Measurements from ENCODE around the gene SV2A. TPM values are rescaled to one million over a fixed set of nuclear protein-coding genes. Genes with fewer than 3 reads are reported as not detected.
A peak's percentile ranks its signal among the peaks of the same experiment; 100 is the strongest.
"Not testable (repeated sequence)": the region's sequence is repeated elsewhere in the genome, so short reads cannot be mapped to it uniquely, and the experiment has no call there.

The SV2A gene
- total and polyA plus RNA-seq, 7 donors: 0.60 to 6.9 (median 4.1) TPM; not detected in 1

DNA sequence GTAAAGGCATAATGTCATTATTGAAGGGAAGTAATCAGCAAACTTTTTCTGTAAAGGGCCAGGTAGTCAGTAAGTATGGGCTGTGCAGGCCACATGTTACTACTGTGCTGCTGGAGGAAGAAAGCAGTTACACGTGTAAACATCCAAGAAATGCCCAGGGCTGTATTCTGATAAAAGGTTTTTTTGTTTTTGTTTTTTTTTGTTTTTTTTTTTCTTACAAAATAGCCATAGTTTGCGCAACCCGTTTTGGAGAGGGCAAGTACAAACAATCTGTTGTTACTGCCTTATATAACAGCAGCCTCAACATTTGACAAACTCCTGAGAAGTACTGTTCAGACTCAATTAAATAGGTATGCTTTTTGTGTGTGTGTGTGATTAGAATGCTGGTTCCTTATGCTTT lies 45.7 kb upstream of the SV2A start:
- no peak for TF ChIP-seq EP300 (IDR thresholded peaks at IDR 0.05)
- no peak for TF ChIP-seq POLR2AphosphoS5 (IDR thresholded peaks at IDR 0.05)
- no peak for TF ChIP-seq POLR2A (IDR thresholded peaks at IDR 0.05)
- TF ChIP-seq, protein P1, sequence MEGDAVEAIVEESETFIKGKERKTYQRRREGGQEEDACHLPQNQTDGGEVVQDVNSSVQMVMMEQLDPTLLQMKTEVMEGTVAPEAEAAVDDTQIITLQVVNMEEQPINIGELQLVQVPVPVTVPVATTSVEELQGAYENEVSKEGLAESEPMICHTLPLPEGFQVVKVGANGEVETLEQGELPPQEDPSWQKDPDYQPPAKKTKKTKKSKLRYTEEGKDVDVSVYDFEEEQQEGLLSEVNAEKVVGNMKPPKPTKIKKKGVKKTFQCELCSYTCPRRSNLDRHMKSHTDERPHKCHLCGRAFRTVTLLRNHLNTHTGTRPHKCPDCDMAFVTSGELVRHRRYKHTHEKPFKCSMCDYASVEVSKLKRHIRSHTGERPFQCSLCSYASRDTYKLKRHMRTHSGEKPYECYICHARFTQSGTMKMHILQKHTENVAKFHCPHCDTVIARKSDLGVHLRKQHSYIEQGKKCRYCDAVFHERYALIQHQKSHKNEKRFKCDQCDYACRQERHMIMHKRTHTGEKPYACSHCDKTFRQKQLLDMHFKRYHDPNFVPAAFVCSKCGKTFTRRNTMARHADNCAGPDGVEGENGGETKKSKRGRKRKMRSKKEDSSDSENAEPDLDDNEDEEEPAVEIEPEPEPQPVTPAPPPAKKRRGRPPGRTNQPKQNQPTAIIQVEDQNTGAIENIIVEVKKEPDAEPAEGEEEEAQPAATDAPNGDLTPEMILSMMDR (IDR thresholded peaks at IDR 0.05): no peak
- no peak for DNase-seq
- 51 to 70% methylated on average over 3 of the region's 3 CpGs for WGBS, 2 donors
- Histone ChIP-seq H3K27ac (peak overlapping the region in 3 of 4 donors; percentile 15 to 58 (median 47)), H3K27me3 (no peaks in the 10 kb centered on the region), H3K4me1 (peaks cover 0 to 7% (median 3%) of the 10 kb centered on the region in 4 donors), H3K9me3 (no peaks in the 10 kb centered on the region), H3K4me3 (no peak overlapping the region), H3K36me3 (peaks cover 3 to 83% (median 44%) of the 10 kb centered on the region in 4 donors)
- intact Hi-C loops (cut with DNase I): loop anchor here (5.0 kb wide), 1 partner anchor 224 kb away; no protein-coding TSS in a partner anchor

DNA sequence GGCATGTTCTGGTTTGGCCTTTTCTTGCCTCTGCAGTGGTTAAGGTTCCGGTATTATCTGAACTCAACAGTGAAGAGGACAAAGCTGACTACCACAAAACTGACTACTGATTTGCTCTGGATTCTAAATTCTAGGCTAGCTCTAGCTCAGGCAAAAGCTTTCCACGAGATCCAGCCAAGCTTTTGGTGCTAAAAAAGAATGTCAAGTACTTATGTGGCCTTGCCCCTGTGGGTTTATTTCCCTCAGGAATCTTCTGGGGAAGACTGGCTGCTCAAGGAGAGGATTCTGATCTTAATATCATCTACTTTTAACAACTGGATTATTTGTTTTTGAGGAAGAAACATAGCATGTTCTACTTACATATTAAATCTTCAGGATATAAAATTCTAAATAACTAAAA lies 45.1 kb upstream of the SV2A start:
- TF ChIP-seq POLR2A (IDR thresholded peaks at IDR 0.05) (no peak), EP300 (IDR thresholded peaks at IDR 0.05) (no peak), POLR2AphosphoS5 (IDR thresholded peaks at IDR 0.05) (no peak)
- TF ChIP-seq, protein P1 (IDR thresholded peaks at IDR 0.05): no peak
- no peaks in the 10 kb centered on the region for H3K9me3 ChIP-seq
- intact Hi-C loops (cut with DNase I): loop anchor here (1.0 to 5.0 kb wide), 3 partner anchors 88 to 225 kb away; no protein-coding TSS in a partner anchor
- peaks cover 0 to 7% (median 3%) of the 10 kb centered on the region in 4 donors for H3K4me1 ChIP-seq
- H3K36me3 ChIP-seq: peaks cover 6 to 83% (median 46%) of the 10 kb centered on the region in 4 donors
- peak overlapping the region; percentile 40 to 58 (median 50) for H3K27ac ChIP-seq
- WGBS, 2 donors: 61 to 81% methylated on average over 2 of the region's 2 CpGs
- H3K4me3 ChIP-seq: no peak overlapping the region
- DNase-seq: no peak
- H3K27me3 ChIP-seq: no peaks in the 10 kb centered on the region

DNA sequence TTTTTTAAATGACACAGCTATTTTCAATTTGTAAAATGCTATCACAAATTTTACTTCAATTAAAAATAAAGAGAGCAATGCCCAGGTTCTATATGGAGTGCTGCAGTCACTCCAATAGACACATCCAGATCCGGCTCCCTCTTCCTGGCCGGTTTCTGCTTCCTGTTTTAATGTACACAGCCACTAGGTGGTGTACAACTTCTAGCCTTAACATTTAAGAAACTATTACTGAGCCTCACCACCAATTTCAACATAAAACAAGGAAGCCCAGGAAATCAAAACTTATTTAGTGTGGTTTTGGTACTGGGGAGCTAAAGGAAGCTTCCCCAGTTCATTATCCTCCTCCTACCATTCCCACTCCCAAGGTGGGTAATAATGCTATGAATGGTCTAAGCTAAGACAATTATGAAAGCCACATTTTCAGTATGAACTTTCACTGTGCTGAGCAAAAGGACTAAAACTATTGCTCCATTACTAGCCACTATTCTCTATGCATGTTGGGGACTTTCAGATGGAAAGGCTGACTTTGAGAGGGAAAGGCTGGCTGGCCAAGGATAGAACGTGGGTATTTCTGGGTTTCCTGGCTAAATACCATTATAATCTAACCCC lies 44.5 kb upstream of the SV2A start:
- Histone ChIP-seq H3K4me3 (no peak overlapping the region), H3K9me3 (no peaks in the 10 kb centered on the region), H3K27me3 (no peaks in the 10 kb centered on the region), H3K27ac (peak overlapping the region; percentile 40 to 58 (median 50)), H3K36me3 (peaks cover 8 to 85% (median 49%) of the 10 kb centered on the region in 4 donors), H3K4me1 (peaks cover 0 to 7% (median 3%) of the 10 kb centered on the region in 4 donors)
- WGBS, 2 donors: 25% methylated on average over 3 of the region's 3 CpGs
- no peak for DNase-seq
- intact Hi-C loops (cut with DNase I): loop anchor here (1.0 to 5.0 kb wide), 3 partner anchors 88 to 225 kb away; no protein-coding TSS in a partner anchor
- TF ChIP-seq POLR2AphosphoS5 (IDR thresholded peaks at IDR 0.05): no peak
- TF ChIP-seq, protein P1 (IDR thresholded peaks at IDR 0.05): peak; percentile 68 to 79 (median 74)

- H3K4me1 ChIP-seq; H3K9me3 ChIP-seq; intact Hi-C loops (cut with DNase I); H3K27me3 ChIP-seq; H3K27ac ChIP-seq; H3K4me3 ChIP-seq; DNase-seq: not testable (repeated sequence)
- WGBS, 2 donors: 96 to 97% methylated on average over 14 of the region's 14 CpGs
- H3K36me3 ChIP-seq: peaks cover 8 to 50% (median 17%) of the 10 kb centered on the region in 4 donors
These were observed 39.9 kb upstream of the SV2A start for GRCh38 chr1:149957548-149957947.

GRCh38 chr1:149949911-149950310 lies 32.3 kb upstream of the SV2A start:
- WGBS, 2 donors: 86 to 88% methylated on average over 6 of the region's 6 CpGs
- TF ChIP-seq, protein P1 (IDR thresholded peaks at IDR 0.05): no peak
- TF ChIP-seq EP300 (IDR thresholded peaks at IDR 0.05): no peak
- TF ChIP-seq POLR2AphosphoS5 (IDR thresholded peaks at IDR 0.05): no peak
- no peak for TF ChIP-seq POLR2A (IDR thresholded peaks at IDR 0.05)
- intact Hi-C loops (cut with DNase I): no loop called here

More at GRCh38 chr1:149949911-149950310, 32.3 kb upstream of the SV2A start:
- Histone ChIP-seq H3K27ac (no peak overlapping the region), H3K27me3 (no peaks in the 10 kb centered on the region), H3K4me3 (no peak overlapping the region), H3K4me1 (no peaks in the 10 kb centered on the region), H3K9me3 (no peaks in the 10 kb centered on the region), H3K36me3 (peaks cover 10 to 59% (median 25%) of the 10 kb centered on the region in 4 donors)
- no peak for DNase-seq
